GM21723 (cell line): ENCODE measurements around the gene RFT1.
"Not testable (repeated sequence)": the region's sequence is repeated elsewhere in the genome, so short reads cannot be mapped to it uniquely, and the experiment has no call there.

Experiments
- ATAC-seq: cut with Tn5 transposase; IDR thresholded peaks from one replicate; pipeline ENCODE4 v1.9.1; 2021; ENCODE audit warnings: mild to moderate bottlenecking, moderate library complexity; ENCODE audit not compliant: unreplicated experiment

The RFT1 gene

GRCh38 chr3:53163444-53164387, 33.5 kb upstream of the RFT1 start:
- no peak for ATAC-seq

DNA sequence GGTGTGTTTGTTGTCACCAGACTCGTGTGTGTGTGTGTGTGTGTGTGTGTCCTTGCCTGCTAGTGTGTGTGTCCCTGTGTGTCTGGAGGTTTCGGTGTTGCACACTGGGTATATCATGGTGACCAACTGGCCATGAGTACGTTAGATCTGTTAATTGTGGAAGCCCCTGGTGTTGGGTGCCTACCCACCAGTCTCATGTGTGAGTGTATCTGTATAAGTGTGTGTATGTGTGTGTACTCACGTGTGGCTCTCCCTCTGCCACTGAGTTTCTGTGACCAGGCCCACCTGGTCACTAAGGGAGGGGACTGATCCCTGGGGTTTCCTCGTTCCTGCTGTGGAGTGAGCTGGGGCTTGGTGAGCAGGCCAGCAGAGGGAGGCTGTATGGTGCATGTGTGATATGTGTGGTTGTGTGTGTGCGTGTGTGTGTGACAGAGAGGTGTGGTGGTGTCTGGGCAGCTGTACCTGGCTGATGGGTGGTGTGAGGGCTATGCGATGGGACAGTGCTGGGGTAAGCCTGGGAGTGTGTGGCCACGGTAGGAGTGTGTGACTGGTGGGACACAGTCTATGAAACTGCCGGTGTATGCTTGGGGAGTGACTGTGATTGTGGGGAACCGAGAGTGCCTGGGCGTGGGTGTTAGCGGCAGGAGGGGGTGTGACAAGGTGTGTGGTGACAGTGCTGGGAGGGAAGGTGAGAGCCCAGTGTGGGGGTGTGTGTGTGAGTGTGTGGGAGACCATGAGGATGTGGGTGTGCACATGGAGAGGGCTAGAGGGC, 32.6 kb upstream of the RFT1 start:
- peak; percentile 31 for ATAC-seq

DNA sequence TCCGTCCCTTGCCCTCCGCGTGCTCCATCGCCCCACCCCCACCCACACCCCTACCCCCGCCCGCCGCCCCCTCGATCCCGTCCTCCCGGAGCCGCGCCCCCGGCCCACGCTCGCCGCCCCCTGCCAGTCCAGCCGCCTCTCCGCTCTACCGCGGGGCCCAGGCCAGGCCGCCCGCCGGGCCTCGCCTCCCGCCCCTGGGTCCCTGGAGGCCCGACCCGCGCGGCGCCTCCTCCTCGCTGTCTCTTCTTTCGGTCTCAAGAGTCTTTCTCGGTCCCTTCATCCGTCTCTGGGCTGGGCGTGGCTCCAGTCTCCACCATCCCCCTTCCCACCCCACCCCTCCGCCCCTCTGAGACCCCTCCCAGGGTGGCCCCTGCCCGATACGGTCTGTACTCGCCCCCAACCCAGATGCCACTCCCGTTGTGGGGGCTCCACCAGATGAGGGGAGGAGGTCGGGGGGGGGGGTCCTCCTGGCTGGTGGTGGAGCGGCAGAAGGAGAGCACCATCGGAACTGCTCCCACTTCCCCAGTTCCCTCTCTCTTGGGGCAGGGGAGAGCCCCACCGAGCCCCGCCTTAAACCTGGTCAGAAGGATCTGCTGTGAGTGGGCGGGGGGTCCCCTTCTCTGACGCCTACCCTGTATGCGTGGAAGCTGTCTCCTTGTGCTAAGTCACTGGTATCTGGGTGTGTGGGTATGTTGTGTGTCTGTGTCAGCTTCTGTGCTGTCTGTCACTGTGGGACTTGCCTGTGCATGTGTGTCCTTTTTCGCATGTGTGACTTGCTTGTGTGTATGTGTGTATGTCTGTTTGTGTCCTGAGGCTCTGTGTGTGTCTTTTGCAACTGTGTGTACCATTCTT, 31.8 kb upstream of the RFT1 start:
- no peak for ATAC-seq

GRCh38 chr3:53161450-53161819, 31.2 kb upstream of the RFT1 start:
- ATAC-seq, result peak; percentile 6

- ATAC-seq, result peak; percentile 50
These were observed 30.6 kb upstream of the RFT1 start, which contains the start of gene PRKCD for GRCh38 chr3:53160660-53161449. TSS of gene PRKCD (plus strand) at chr3:53161209. CDS start at chr3:53178423, 17,214 bp downstream.

GRCh38 chr3:53160061-53160659, 29.9 kb upstream of the RFT1 start:
- ATAC-seq, result no peak

- no peak for ATAC-seq
These were observed 29.2 kb upstream of the RFT1 start for GRCh38 chr3:53159156-53160060.

- ATAC-seq, result no peak
These were observed 28.5 kb upstream of the RFT1 start for GRCh38 chr3:53158765-53159155.

GRCh38 chr3:53157974-53158580, 27.8 kb upstream of the RFT1 start:
- ATAC-seq, result no peak

- no peak for ATAC-seq
These were observed 26.2 kb upstream of the RFT1 start for GRCh38 chr3:53156368-53156834.

DNA sequence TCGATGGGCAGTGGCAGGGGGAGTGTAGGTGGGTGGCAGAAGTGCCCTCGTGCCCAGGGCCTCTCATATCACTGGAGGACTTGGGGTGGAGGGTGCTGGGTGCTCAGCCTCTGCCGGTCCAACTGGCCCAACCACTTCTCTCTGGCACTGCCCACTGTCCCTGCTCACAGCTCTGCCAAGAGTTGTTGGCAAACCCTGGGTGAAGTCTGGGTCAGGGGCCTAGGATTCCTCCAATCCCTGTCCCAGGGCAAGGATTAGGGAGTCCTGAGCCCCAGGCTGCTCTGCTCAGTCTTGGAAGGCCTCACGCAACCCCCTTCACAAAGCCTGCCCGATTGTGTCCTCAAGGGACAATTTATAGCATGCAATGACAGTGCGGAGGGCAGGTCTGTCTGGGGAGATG, 25.5 kb upstream of the RFT1 start:
- ATAC-seq, result no peak

- ATAC-seq, result no peak
These were observed 24.6 kb upstream of the RFT1 start for GRCh38 chr3:53154881-53155285.

- no peak for ATAC-seq
These were observed 23.7 kb upstream of the RFT1 start for GRCh38 chr3:53153980-53154379.

DNA sequence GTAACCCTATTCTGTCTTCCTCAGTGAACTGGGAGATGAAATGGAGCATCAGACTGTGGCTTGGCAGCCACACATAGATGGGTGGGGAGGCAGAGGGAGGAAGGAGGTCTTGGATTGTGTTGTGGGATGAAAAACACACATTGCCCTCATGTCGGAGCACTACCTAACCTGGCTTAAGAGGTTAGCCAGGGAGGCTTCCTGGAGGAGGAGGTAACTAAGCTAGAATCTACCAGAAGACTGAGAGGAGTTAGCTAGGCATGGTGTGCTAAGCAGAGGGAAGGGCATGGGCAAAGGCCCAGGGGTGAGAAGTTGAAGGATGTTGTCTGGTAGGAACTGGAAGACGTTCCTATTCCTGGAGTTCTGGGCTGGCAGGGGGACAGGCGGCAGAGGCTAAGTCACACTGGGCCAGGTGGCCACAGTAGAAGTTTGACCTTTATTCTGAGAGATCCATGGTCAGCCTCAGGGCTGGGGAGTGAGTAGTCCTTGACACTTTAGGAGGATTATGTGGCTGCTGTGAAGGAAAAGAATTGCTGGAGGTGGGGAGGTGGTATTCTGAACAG, 23.1 kb upstream of the RFT1 start:
- no peak for ATAC-seq

DNA sequence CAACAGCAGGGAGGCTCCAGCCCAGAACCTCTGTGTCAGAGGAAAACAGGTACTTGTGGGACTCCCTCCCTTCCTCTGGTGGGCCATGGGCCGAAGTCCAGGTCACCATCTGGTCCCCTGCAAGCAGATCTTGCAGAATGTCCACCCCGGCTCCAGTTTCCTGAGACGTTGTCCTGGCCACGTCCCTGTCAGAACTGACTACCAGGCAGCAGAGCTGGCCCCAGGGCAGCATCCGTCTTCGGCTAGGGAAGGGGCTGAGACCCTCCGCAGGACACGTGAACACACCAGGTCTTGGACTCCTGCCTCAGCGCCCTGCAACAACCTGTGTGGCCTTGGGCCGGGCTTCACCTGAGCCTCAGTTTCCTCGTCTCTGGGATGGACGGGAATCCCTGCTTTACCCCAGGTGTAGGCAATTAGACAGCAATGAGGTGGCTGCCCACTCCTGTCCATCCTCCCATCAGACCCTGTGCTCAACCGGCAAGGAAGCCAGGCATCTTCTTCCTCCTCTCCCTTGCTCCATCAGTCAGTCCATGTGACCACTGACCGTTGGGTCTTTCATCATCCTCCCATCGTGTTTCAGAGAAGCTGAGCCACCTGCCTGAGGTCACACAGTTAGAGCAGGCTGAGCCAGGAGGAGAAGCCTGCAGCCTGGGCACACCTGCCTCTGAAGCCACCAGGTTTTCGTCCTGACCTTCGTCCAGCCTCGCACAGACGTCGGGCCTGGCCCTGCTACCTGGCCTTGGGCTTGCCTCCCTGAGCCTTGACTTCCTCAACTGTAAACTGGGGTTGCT, 21.8 kb upstream of the RFT1 start:
- no peak for ATAC-seq

DNA sequence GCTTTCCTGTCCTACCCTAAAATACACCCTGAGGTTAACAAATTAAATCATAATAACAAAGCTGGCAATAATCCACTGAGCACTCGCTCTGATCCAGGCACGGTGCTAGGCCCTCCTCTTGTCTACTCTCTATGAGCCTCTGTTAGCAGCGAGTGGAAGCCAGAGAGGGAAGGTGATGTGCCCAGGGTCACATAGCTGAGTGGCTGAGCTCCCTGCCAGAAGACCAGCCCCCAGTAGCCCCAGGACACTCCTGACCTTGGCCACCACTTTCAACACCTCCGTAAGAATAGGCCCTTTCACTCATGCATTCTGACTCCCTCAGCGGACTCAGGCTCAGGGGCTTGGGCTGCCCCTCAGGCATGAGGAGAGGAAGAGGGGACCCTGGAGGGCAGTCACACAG, 21.2 kb upstream of the RFT1 start:
- no peak for ATAC-seq

DNA sequence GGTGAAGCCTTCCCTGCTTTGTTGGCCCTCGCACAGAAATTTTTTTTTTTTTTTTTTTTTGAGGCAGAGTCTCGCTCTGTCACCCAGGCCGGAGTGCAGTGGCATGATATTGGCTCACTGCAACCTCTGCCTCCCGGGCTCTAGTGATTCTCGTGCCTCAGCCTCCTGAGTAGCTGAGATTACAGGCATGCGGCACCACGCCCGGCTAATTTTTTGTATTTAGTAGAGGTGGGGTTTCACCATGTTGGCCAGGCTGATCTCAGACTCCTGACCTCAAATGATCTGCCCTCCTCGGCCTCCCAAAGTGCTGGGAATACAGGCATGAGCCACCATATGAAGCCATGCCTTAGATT, 20.8 kb upstream of the RFT1 start:
- not testable (repeated sequence) for ATAC-seq
